ENCODE results near the gene IL1R1.

Gene IL1R1

DNA sequence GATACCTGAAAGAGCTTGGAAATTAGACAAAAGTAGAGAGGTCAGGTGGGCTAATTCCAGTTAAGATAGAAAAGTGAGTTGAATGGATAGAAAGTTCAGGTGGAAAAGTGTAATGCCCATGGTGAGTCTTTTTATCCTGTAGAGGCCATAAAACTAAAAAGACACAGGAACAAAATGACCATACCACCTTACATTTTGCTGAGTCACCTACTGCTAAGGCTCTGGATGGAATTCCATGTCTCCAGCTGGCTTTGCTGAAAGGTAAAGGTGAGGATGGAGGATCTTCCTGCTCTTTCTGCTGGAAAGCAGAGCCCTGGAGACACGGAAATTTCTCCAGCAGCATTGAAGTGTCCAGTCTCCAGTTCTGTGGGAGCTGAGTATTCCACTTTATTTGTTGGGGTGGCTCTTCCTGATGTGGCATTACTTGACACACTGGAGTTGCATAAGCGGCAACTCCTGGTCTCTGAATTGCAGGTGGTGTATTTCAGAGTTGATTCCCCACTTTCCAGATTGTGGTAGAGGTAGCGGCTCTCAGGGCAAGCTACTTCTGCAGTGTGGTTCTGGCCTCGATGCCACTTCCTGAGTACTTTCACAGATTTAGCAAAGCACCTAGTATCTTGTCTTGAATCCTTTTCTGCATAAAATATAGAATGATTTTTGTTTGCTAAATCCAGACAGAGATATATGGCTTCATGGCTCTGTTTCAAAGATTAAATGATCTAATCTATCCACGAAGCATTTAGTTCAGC, 55.0 kb downstream of the IL1R1 start:
- H3K4me3 ChIP-seq (ENCODE audit: low read length) = no peak overlapping the region
- TF ChIP-seq, protein P1, sequence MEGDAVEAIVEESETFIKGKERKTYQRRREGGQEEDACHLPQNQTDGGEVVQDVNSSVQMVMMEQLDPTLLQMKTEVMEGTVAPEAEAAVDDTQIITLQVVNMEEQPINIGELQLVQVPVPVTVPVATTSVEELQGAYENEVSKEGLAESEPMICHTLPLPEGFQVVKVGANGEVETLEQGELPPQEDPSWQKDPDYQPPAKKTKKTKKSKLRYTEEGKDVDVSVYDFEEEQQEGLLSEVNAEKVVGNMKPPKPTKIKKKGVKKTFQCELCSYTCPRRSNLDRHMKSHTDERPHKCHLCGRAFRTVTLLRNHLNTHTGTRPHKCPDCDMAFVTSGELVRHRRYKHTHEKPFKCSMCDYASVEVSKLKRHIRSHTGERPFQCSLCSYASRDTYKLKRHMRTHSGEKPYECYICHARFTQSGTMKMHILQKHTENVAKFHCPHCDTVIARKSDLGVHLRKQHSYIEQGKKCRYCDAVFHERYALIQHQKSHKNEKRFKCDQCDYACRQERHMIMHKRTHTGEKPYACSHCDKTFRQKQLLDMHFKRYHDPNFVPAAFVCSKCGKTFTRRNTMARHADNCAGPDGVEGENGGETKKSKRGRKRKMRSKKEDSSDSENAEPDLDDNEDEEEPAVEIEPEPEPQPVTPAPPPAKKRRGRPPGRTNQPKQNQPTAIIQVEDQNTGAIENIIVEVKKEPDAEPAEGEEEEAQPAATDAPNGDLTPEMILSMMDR (IDR thresholded peaks at IDR 0.05; ENCODE audit: insufficient read depth, low read depth, low read length, missing control alignments) = no peak
- DNase-seq (ENCODE audit: low read depth) = no peak

DNA sequence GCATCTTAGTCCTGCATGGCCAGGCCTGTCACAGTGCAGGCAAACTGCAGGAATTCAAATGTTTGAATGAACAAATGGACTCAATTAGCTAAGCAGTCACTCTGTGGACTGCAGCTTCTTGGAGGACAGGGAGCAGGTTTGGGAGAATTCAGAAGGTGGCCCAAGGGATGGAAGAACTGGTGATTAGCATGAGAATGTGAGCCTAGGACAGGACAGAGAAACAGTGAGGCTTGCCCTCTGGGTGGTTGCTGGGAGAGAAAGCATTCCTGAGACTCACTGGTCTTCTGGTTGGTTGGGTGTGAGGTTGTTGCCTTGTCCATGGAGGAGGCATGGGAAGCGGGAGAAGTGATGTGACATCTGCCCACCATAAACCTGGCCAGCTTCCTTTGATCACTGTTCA, 58.0 kb downstream of the IL1R1 start:
- TF ChIP-seq, protein P1 (IDR thresholded peaks at IDR 0.05; ENCODE audit: insufficient read depth, low read depth, low read length, missing control alignments) = no peak
- no peak for DNase-seq (ENCODE audit: low read depth)
- H3K4me3 ChIP-seq (ENCODE audit: low read length) = no peak overlapping the region

DNA sequence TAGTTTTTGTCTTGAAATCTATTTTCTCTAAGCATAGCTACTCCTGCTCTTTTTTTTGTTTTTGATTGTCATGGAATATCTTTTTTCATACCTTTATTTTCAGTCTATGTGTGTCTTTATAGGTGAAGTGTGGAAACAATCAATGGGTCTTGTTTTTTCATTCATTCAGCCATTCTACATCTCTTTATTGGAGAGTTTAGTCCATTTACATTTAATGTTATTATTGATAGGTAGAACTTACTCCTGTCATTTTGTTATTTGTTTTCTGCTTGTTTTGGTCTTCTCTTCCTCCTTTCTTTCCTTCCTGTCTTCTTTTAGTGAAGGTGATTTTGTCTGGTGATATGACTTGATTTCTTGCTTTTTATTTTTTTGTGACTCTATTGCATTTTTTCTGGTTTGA, 62.1 kb downstream of the IL1R1 start:
- no peak for DNase-seq (ENCODE audit: low read depth)
- no peak overlapping the region for H3K4me3 ChIP-seq (ENCODE audit: low read length)
- TF ChIP-seq, protein P1 (IDR thresholded peaks at IDR 0.05; ENCODE audit: insufficient read depth, low read depth, low read length, missing control alignments) = no peak

DNA sequence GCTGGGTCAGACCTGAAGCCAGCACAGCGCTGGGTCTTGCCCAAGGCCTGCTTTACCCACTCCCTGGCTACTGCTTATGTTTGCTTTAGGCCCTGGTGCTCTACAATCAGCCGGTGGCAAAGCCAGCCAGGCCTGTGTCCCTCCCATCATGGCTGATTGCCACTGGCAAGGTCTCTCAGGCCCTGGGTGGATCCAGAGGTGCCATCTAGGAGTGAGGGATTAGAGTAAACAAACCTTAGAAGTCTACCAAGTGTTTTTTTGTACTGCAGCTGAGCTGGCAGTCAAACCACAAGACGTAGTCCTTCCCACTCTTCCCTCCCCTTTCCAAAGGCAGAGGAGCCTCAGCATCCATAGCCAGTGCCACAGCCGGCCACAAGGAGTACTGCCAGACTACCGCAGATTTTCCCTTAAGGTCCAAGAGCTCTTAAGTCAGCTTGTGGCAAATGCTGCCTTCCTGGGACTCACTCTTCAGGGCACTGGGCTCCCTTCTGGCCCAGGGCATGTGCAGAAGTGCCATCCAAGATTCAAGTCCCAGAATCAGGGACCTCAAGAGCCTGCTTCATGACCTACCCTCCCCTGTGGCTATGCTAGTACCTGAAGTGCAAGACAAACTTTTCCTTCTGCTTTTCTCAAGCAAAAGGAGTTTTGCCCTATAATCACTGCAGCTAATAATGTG, 64.3 kb downstream of the IL1R1 start:
- TF ChIP-seq, protein P1 (IDR thresholded peaks at IDR 0.05; ENCODE audit: insufficient read depth, low read depth, low read length, missing control alignments) = no peak
- no peak for DNase-seq (ENCODE audit: low read depth)
- no peak overlapping the region for H3K4me3 ChIP-seq (ENCODE audit: low read length)

DNA sequence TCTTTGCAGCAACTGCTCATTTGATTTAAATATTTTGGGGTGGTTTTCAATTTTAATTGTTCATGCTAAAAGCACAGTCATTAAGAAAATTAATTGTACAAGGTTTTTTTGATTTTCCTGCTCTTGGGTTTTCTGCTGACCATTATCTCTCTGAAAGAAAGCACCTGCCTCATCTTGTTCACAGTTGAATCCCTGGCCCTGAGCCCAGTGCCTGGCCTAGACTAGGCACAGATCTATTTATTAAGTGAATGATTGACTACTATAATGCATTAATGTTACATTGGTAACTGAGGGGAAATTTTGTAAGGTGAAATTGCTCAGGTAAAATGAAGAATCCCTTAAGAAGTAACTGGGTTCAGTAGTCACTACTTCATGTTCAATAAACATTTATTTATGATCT, 66.2 kb downstream of the IL1R1 start:
- TF ChIP-seq, protein P1 (IDR thresholded peaks at IDR 0.05; ENCODE audit: insufficient read depth, low read depth, low read length, missing control alignments) = no peak
- no peak overlapping the region for H3K4me3 ChIP-seq (ENCODE audit: low read length)
- no peak for DNase-seq (ENCODE audit: low read depth)

DNA sequence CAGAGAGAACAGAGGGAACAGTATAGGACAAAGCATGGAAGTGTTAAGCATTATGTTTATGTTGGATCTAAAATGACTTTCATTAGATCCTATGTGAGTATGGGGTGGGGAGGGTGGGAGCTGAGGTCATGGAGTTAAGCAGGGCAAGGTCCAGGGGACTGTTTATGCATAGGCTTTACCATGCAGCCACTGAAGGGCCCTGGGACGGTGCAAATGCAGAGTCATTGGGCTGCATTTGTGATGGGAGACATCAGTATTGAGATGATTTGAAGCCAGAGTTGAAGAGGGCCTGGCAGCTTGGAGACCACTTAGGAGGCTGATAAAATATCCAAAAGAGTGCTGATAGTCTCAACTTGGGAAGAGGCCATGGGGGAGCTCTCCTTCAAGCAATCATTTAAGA, 66.9 kb downstream of the IL1R1 start:
- no peak overlapping the region for H3K4me3 ChIP-seq (ENCODE audit: low read length)
- no peak for DNase-seq (ENCODE audit: low read depth)
- TF ChIP-seq, protein P1 (IDR thresholded peaks at IDR 0.05; ENCODE audit: insufficient read depth, low read depth, low read length, missing control alignments) = no peak

All from epithelial cell of esophagus (primary cell).